HG02610 (cell line): ENCODE measurements around the gene CTSA.
"Not testable (repeated sequence)": the region's sequence is repeated elsewhere in the genome, so short reads cannot be mapped to it uniquely, and the experiment has no call there.

Source experiments
- ATAC-seq: cut with Tn5 transposase; IDR thresholded peaks from one replicate; pipeline ENCODE4 v1.9.1; 2021; ENCODE audit warnings: mild to moderate bottlenecking, moderate library complexity; ENCODE audit not compliant: unreplicated experiment

CTSA gene

DNA sequence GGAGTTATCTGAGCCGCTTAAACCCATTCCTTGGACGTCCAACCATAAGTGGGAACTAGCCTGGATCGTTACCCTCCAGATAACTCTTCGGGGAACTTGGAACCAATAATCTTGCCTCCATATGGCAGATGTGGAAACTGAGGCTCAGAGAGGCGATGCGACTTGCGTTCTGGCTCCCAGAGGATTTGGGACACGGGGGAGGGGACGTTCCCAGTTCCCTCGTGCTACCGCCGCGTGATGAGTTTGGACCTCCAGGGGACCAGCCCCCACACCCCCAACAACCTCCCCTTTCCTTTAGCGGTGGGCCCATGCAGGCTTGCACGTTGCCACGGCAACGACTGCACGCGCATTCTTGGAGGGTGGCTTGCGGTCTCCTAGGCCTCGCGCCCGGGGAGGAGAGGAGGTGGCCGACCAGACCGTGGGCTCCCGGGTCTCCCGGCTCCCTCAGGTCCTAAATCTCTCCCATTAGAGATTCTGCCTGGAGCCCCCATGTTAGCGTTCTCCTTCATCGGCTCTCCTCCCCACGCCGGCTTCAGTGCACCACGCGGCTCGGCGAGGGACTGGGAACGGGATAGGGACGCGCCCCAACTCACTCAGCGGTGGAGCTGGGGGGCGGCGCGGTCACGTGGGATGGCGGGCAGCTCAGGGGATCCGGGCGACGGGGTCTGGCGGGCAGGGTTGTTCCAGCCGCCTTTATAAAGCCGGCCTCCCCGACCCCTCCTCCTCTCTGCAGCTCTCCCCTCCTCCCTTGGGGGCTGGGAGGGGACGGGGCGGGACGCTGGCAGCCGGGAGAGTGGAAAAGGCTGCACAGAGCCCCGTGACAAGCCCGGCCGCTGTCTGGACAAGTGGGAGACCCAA is 20.6 kb downstream of the CTSA start, which contains the start of gene PLTP:
Gene PLTP (minus strand): TSS at position 670 of the 858 bp plus-strand sequence. CDS start 703 bp downstream, outside the sequence.
- no peak for ATAC-seq

DNA sequence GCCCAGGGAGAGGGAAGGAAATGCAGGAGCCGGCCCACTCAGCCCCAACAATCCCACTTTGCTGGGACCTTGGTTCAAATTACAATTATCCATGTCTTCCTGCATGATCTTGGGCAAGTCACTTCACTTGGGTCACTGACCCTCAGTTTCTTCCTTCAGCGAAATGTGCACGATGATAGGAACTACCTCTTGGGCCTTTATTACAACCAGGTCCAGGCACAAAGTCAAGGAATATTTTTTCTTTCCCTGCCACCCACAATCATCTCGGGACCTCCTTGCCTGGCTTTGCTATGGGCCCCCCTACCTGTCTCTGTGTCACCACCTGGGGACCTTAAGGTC is 21.2 kb downstream of the CTSA start:
- ATAC-seq, result no peak

DNA sequence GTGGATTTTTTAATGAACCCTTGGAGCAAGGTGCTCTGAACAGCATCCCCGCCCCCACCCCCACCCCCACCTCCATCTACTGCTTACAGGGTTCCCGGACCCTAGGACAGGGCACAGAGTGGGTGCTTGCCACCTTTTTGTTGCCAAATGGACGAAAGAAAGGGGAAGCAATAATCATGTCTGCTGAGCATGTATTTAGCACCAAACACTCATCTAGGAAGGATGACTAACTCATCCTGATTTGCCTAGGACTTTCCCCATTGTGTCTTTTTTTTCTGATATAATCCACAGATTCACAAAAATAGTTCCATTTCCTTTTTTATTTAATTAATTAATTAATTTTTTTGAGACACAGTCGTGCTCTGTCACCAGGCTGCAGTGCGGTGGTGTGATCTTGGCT is 22.0 kb downstream of the CTSA start:
- ATAC-seq, result no peak

DNA sequence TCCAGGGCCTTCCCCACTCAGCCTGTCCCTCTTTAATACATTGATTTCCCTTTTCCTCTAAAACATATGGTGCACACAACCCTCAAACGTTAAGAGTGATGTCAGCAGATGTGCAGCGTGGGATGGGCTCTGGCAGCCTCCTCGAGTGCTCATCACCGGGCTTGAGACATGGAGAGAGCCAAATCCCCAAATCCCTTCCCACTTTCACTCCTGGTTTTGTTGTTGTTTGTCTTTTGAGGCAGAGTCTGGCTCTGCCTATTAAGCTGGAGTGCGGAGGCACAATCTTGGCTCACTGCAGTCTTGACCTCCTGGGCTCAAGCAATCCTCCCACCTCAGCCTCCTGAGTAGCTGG is 26.6 kb downstream of the CTSA start:
- no peak for ATAC-seq

DNA sequence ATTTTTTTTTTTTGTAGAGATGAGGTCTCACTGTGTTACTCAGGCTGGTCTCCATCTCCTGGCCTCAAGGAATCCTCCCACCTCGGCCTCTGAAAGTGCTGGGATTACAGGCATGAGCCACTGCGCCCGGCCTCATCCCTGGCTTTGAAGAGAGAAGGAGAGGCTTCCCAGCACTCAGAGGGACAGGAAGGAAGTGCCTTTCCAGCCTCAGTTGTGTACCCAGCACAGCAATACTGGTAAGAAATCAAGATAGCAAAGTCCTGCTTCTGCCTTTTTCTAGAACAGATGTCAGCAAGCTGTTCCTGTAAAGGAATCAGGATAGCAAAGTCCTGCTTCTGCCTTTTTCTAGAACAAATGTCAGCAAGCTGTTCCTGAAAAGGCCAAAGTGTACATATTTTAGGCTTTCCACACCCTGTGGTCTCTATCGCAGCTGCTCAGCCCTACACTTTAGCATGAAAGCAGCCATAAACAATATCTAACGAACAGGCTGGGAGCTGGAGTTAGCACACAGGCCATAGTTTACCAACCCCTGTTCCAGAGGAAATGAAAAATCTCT is 27.1 kb downstream of the CTSA start:
- no peak for ATAC-seq

DNA sequence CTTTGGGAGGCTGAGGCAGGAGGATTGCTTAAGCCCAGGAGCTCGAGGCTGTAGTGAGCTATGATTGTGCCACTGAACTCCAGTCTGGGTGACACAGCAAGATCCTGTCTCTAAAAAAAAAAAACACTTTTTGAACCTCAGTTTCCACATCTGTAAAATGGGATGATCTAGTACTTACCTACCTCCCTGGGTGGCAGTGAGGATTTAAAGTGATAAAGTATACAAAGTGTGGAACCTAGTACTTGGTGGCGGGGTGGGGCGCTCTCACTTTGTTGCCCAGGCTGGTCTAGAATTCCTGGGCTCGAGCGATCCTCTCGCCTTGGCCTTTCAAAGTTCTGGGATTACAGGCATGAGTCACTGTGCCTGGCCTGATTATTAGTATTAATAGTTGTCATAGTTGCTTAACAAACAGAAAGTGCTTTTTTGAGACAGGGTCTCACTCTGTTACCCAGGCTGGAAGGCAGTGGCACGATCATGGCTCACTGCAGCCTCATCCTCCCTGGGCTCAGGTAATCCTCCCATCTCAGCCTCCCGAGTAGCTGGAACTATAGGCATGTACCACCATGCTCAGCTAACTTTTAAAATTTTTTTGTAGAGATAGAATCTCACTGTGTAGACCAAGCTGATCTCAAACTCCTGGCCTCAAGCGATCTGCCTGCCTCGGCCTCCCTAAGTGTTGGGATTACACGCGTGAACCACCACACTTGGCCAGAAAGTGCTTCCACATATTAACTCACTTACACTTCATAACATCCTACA is 27.8 kb downstream of the CTSA start:
- no peak for ATAC-seq

DNA sequence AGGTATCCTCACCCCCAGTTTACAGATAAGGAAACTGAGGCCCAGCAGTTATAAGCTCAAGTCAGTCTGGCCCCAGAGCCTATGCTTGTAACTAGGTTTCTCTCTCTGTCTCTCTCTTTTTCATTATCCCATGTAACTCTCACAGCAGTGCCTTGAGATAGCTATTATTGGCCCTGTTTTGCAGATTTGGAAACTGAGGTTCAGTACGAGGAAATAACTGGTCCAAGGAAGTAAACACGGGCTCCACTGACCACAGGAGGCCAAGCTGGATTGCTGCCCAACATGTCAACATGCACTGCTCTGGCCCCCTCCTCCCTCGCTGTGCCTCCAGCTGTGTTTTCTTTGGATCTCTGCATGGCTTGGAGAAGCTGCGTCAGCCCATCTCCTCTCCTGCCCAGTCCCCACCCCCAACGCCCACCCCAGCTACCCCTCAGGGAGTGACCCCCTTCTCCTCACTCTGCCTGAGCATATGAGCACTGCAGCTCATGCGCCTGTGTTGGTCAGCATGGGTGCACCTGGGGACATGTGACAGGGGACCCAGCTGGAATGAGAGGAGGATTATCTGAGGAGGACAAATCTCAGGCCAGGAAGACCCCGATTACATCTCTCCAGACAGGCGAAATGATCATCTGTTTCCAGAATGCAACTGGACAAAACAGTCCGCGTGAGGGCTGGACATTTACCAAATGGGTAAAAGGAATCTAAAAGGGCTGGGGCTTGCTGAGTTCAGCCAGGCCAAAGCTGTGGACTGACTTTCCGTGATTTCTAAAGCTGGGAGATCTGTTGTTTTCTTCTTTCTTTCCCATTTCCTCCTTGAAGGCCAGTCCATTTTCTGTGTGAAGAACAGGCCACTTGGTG is 28.6 kb downstream of the CTSA start:
- no peak for ATAC-seq

- ATAC-seq, result no peak
Measured at GRCh38 chr20:45920462-45921336, 29.6 kb downstream of the CTSA start.

GRCh38 chr20:45921337-45922189 is 30.4 kb downstream of the CTSA start:
- ATAC-seq, result no peak

DNA sequence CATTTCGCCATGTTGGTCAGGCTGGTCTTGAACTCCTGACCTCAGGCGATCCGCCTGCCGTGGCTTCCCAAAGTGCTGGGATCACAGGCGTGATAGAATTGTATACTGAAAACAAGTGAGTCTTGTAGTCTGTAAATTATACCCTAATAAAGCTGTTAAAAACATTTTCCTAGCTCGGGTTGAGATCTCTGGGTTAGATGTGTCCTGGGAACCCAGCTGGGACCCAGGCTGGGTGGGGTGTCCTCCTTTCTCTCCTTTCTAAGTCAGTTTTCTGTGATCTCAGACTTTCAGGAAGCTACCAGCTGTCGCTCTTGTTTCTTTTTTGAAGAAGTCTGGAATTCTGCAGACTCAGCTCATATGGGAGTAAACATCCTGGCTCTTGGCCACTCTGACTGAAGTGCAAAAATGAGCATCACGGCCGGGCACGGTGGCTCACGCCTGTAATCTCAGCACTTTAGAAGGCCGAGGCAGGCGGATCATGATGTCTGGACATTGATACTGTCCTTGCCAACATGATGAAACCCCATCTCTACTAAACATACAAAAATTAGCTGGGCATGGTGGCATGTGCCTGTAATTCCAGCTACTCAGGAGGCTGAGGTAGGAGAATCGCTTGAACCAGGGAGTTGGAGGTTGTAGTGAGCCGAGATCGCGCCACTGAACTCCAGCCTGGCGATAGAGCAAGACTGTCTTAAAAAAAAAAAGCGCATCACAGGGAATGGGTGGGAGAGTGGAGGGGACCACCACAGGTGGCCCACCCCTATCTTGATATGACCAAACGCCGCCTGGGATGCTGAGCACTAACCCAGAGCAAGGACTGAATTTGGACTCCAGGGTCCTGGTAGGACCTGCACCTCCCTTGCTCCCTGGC is 33.5 kb downstream of the CTSA start:
- ATAC-seq, result no peak

DNA sequence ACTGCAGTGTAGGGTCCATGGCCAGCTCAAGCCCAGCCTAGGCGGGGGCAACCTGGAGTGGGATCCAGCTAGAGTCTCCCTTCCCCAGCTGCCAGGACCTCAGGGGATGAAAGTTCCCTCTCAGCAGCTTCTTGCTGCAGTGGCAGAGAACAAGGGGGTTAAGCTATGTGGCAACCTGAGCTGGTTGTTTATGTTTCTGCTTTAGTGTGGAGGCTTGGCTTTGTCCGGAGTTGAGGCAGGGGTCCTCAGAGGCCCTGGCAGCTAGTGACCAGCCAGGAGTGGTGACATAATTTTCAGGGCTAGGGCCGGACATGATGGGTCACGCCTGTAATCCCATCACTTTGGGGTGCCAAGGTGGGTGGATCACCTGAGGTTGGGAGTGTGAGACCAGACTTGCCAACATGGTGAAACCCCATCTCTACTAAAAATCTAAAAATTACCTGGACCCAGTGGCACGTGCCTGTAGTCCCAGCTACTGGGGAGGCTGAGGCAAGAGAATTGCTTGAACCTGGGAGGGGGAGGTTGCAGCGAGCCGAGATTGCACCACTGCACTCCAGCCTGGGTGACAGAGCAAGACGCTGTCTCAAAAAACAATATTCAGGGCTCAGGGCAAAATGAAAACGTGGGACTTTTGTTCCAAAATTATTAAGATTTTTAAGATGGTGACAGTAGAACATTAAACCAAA is 34.8 kb downstream of the CTSA start:
- no peak for ATAC-seq

DNA sequence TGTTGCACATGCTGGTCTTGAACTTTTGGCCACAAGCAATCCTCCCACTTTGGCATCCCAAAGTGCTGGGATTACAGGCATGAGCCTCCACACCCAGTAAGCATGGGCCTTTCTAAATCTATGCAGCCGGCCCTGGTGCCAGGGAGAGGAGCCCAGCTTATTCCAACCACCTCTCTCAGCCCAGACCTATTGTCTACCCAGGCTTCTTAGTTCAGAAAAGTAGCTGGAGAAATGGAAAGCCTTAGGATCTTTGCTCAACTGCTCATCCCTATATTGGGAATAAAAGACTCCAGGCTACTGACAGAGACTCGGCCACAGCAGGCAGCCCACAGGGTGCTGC is 35.6 kb downstream of the CTSA start:
- ATAC-seq, result no peak

DNA sequence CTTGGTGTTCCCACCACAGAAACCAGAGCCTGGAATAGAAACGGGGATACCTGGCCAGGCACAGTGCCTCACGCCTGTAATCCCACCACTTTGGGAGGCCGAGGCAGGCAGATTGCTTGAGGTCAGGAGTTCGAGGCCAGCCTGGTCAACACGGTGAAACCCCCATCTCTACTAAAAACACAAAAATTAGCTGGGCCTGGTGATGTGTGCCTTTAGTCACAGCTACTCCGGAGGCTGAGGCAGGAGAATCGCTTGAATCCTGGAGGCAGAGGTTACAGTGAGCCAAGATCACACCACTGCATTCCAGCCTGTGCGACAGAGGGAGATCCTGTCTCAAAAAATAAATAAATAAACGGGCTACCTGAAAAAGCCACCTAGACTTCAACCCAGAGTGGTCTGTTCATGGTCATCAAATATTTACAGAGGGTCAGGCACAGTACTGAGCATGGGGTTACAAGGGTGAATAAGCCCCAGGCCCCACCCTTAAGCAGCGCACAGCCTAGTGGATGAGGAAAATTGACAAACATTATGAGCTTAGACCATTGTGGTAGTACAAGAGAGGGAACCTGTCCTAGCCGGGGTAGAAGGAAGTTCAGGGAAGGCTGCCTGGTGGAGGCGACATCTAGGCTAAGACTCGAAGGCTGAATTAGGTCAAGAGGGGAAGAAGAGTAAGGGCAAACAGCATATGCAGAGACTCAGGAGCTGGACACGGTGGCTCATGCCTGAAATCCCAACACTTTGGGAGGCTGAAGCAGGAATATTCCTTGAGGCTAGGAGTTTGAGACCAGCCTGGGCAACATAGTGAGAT is 36.1 kb downstream of the CTSA start:
- ATAC-seq, result no peak

GRCh38 chr20:45931680-45932079 is 40.5 kb downstream of the CTSA start:
- ATAC-seq, result not testable (repeated sequence)

- no peak for ATAC-seq
Measured at GRCh38 chr20:45933266-45934045, 42.3 kb downstream of the CTSA start.

DNA sequence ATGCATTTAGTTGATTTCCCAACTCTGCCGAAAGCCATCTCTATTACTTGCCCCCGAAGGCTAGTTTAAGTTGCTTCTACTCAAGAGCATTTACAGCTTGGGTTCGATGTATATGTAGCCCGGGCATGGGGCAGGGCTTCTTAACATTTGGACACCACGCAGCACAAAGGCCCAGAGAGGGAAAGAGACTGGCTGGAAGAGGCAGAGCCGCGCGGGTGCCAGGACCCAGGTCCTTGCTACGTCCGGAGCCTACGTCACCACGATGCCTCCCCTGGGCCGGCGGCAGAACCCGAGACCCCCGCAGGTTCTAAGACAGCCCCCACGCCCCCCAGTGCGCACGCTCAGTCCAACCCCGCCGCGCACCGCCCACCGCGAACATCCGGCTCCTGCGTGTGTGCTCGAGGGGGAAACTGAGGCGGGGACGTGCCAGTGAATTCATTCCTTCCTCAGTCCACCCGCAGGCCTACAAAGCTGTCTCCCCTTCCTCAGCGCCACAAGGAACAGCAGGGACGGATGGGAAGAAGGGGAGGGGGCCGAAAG is 43.0 kb downstream of the CTSA start:
- ATAC-seq, result peak; percentile 5
